Endothelial cell of umbilical vein (primary cell): ENCODE results near the gene FAAP100. TPM values are rescaled to one million over a fixed set of nuclear protein-coding genes. Genes with fewer than 3 reads are reported as not detected.

Experiments used
- BruUV-seq: library from RNA; stranded (reverse); fragments of 400-500 nt; replicated peaks from 2 replicates; lab custom pipeline; 2021; lab: Mats Ljungman, UMichigan
- CTCF ChIA-PET: fragments of 300-600, 350-600 bp; sonication (Branson Sonifier 250); formaldehyde crosslinking; loops from one replicate; lab custom pipeline; 2021; ENCODE audit warnings: antibody characterized with exemption, inconsistent platforms; lab: Charles Lee
- POLR2A ChIA-PET: fragments of 300-600, 350-600 bp; sonication (Branson Sonifier 250); formaldehyde crosslinking; loops from one replicate; lab custom pipeline; 2021; ENCODE audit warnings: antibody characterized with exemption, inconsistent platforms; lab: Charles Lee
- DNase-seq: peaks from one replicate; pipeline ENCODE4 v3.0.0-alpha.2; 2011; ENCODE audit warnings: low read depth, low spot score
- FAIRE-seq: peaks from 2 replicates; lab custom pipeline; 2011; peaks lifted over from hg19 to GRCh38; lab: Jason Lieb, UNC
- H2AFZ ChIP-seq: 2 replicates; pipeline ENCODE4 v1.6.0; 2012; ENCODE audit warnings: low read depth, low read length, control low read depth, inconsistent platforms
- H3K27ac ChIP-seq: 2 replicates; pipeline ENCODE4 v1.5.1; 2011; ENCODE audit warnings: low read depth, mild to moderate bottlenecking, control low read depth, low read length, moderate library complexity; ENCODE audit not compliant: insufficient read depth
- H3K27me3 ChIP-seq, 2 experiments: 2 replicates each; pipeline versions ENCODE4 v1.6.0 to v1.6.1; 2011; ENCODE audit warnings: low read length in 2 of 2, mixed read lengths in 1 of 2; ENCODE audit not compliant: control insufficient read depth in 2 of 2, insufficient read depth in 2 of 2
- H3K36me3 ChIP-seq, 2 experiments: 2 replicates in 1 of 2; 3 replicates in 1 of 2; pipeline ENCODE4 v1.5.1; 2011; ENCODE audit warnings: low read length in 2 of 2, mild to moderate bottlenecking in 1 of 2, moderate library complexity in 1 of 2; ENCODE audit not compliant: control insufficient read depth in 2 of 2, insufficient read depth in 2 of 2; ENCODE audit errors: extremely low read depth in 1 of 2
- H3K4me1 ChIP-seq: 3 replicates; pipeline ENCODE4 v1.5.1; 2011; ENCODE audit warnings: mild to moderate bottlenecking, low read length; ENCODE audit not compliant: control insufficient read depth, insufficient read depth; ENCODE audit errors: extremely low read depth
- H3K4me2 ChIP-seq: 2 replicates; pipeline ENCODE4 v1.6.1; 2011; ENCODE audit warnings: low read length, control low read depth, mixed read lengths; ENCODE audit not compliant: insufficient read depth
- H3K4me3 ChIP-seq, 3 experiments: fragments of 200-600 bp in 1 of 3; sonication (generic), shearing (Covaris generic) in 1 of 3; replicated peaks in 1 of 3; 2 replicates each; pipeline ENCODE4 v1.5.1; 2011 to 2016; ENCODE audit warnings: control low read depth in 3 of 3, low read length in 3 of 3, mild to moderate bottlenecking in 2 of 3, inconsistent platforms in 1 of 3, low read depth in 1 of 3, moderate library complexity in 1 of 3; ENCODE audit not compliant: insufficient read depth in 1 of 3
- H3K79me2 ChIP-seq: 2 replicates; pipeline ENCODE4 v1.6.0; 2012; ENCODE audit warnings: low read length, inconsistent platforms; ENCODE audit not compliant: control insufficient read depth, insufficient read depth
- H3K9ac ChIP-seq: replicated peaks from 2 replicates; pipeline ENCODE3; 2011; ENCODE audit warnings: low read length, control low read depth; ENCODE audit not compliant: insufficient read depth; ENCODE audit errors: extremely low read depth
- H3K9me1 ChIP-seq: replicated peaks from 3 replicates; pipeline ENCODE4 v1.6.0; 2011; ENCODE audit warnings: mild to moderate bottlenecking, low read length; ENCODE audit not compliant: control insufficient read depth, insufficient read depth; ENCODE audit errors: extremely low read depth
- H3K9me3 ChIP-seq: replicated peaks from 2 replicates; pipeline ENCODE4 v1.5.1; 2012; ENCODE audit warnings: low read length, inconsistent platforms; ENCODE audit not compliant: control insufficient read depth, insufficient read depth
- H4K20me1 ChIP-seq: replicated peaks from 2 replicates; pipeline ENCODE3; 2011; ENCODE audit warnings: mild to moderate bottlenecking, low read length; ENCODE audit not compliant: control insufficient read depth, insufficient read depth; ENCODE audit errors: extremely low read depth
- EZH2 ChIP-seq: IDR thresholded peaks from 2 replicates; pipeline ENCODE4 v1.6.1; 2012; ENCODE audit warnings: borderline replicate concordance, low read depth, mild to moderate bottlenecking, moderate library complexity, low read length, inconsistent platforms; ENCODE audit not compliant: severe bottlenecking
- FOS ChIP-seq: IDR thresholded peaks from 2 replicates; pipeline ENCODE4 v1.6.1; 2011; ENCODE audit warnings: mild to moderate bottlenecking, low read length, moderate library complexity, borderline replicate concordance; ENCODE audit not compliant: insufficient read depth
- GATA2 ChIP-seq: IDR thresholded peaks from 2 replicates; pipeline ENCODE4 v1.7.0; 2011; ENCODE audit warnings: low read depth, mild to moderate bottlenecking, moderate library complexity, mixed read lengths, low read length; ENCODE audit not compliant: insufficient read length, insufficient read depth
- JUN ChIP-seq: IDR thresholded peaks from 2 replicates; pipeline ENCODE4 v1.6.1; 2011; ENCODE audit warnings: borderline replicate concordance, low read depth; ENCODE audit not compliant: insufficient read length, insufficient read depth
- MAX ChIP-seq: IDR thresholded peaks from 2 replicates; pipeline ENCODE4 v1.6.1; 2011; ENCODE audit not compliant: insufficient read depth, insufficient read length
- MYC ChIP-seq: IDR thresholded peaks from one replicate; pipeline ENCODE4 v1.6.1; 2011; ENCODE audit warnings: mild to moderate bottlenecking, low read depth, low read length
- POLR2A ChIP-seq: IDR thresholded peaks from 2 replicates; pipeline ENCODE4 v1.6.1; 2012; ENCODE audit warnings: low read depth, mild to moderate bottlenecking, control low read depth, low read length
- POLR2AphosphoS5 ChIP-seq: IDR thresholded peaks from 2 replicates; pipeline ENCODE4 v1.6.1; 2012; ENCODE audit warnings: low read depth, mild to moderate bottlenecking, control low read depth, low read length, moderate library complexity; ENCODE audit not compliant: insufficient read depth
- dilution Hi-C: fragments of 300-500 bp; cut with MboI; formaldehyde crosslinking; loops from one replicate; pipeline ENCODE4 v1.15.0; 2019; ENCODE audit warnings: low sequenced_read_pairs; ENCODE audit not compliant: extremely low pct_ligation_motif_present
- intact Hi-C: fragments of 100-400 bp; cut with micrococcal nuclease; formaldehyde crosslinking; loops from one replicate; pipeline ENCODE4 v1.10.0; 2022
- polyA plus RNA-seq, 4 experiments: library from polyadenylated mRNA; depleted of rRNA in 3 of 4; stranded (reverse) in 3 of 4; unstranded in 1 of 4; fragments of >200 nt; gene quantifications; 2 replicates each; pipeline versions ENCODE4 v1.2.1 to v1.2.3, GENCODE V29; 2011 to 2012; ENCODE audit warnings: missing spikeins in 1 of 4
- total RNA-seq: library from RNA; stranded (reverse); gene quantifications from 2 replicates; pipeline ENCODE4 v1.2.3, GENCODE V29; 2021
- TF ChIP-seq, protein P1 (sequence below), 2 donors: IDR thresholded peaks; 1 replicate in 1 of 2; 2 replicates in 1 of 2; pipeline ENCODE4 v1.5.1; 2011; ENCODE audit warnings: low read length in 2 of 2, mild to moderate bottlenecking in 2 of 2, moderate library complexity in 2 of 2, control low read depth in 1 of 2, inconsistent platforms in 1 of 2, low read depth in 1 of 2; ENCODE audit not compliant: insufficient read depth in 1 of 2; ENCODE audit errors: extremely low read depth in 1 of 2

FAAP100 gene
- total and polyA plus RNA-seq, 2 donors (not counting 3 experiments of a cell fraction or from before 2014, with no cell fraction given) = 35.4 to 54.3 TPM

GRCh38 chr17:81545160-81545949 lies 6.8 kb downstream of the FAAP100 start:
- Histone ChIP-seq H3K36me3 (peaks cover 9 to 74% of the 10 kb centered on the region in 2 experiments), H3K9me1 (no peaks in the 10 kb centered on the region), H3K79me2 (peaks cover 17% of the 10 kb centered on the region), H3K4me3 (no peak overlapping the region), H3K9me3 (no peaks in the 10 kb centered on the region), H3K9ac (no peak overlapping the region), H3K4me2 (no peak overlapping the region), H4K20me1 (no peaks in the 10 kb centered on the region), H3K27me3 (no peaks in the 10 kb centered on the region), H3K4me1 (no peaks in the 10 kb centered on the region), H2AFZ (no peak overlapping the region), H3K27ac (no peak overlapping the region)
- intact Hi-C loops = no loop called here
- CTCF ChIA-PET = no interaction called here
- POLR2A ChIA-PET = interaction anchor here (1.1 kb wide), 1 partner anchor 21 kb away, joined by 4 read pairs; no protein-coding TSS in a partner anchor
- DNase-seq (no peak), FAIRE-seq (no peak)
- dilution Hi-C loops = no loop called here
- no peak for TF ChIP-seq EZH2
- TF ChIP-seq, protein P1, sequence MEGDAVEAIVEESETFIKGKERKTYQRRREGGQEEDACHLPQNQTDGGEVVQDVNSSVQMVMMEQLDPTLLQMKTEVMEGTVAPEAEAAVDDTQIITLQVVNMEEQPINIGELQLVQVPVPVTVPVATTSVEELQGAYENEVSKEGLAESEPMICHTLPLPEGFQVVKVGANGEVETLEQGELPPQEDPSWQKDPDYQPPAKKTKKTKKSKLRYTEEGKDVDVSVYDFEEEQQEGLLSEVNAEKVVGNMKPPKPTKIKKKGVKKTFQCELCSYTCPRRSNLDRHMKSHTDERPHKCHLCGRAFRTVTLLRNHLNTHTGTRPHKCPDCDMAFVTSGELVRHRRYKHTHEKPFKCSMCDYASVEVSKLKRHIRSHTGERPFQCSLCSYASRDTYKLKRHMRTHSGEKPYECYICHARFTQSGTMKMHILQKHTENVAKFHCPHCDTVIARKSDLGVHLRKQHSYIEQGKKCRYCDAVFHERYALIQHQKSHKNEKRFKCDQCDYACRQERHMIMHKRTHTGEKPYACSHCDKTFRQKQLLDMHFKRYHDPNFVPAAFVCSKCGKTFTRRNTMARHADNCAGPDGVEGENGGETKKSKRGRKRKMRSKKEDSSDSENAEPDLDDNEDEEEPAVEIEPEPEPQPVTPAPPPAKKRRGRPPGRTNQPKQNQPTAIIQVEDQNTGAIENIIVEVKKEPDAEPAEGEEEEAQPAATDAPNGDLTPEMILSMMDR (IDR thresholded peaks at IDR 0.05; ENCODE audit: extremely low read depth in 1 of 2, insufficient read depth in 1 of 2, low read depth in 1 of 2, low read length in 2 of 2) = no peak
- TF ChIP-seq POLR2A = no peak
- no peak for TF ChIP-seq JUN
- TF ChIP-seq GATA2 = no peak
- TF ChIP-seq POLR2AphosphoS5 = no peak
- no peak for TF ChIP-seq MAX
- no peak for TF ChIP-seq FOS
- no peak for TF ChIP-seq MYC
- no TSS peak for BruUV-seq
